Measurements from ENCODE around the gene ZNF565.
A peak's percentile ranks its signal among the peaks of the same experiment; 100 is the strongest.
"Not testable (repeated sequence)": the region's sequence is repeated elsewhere in the genome, so short reads cannot be mapped to it uniquely, and the experiment has no call there.

The ZNF565 gene

GRCh38 chr19:36149673-36150406 is 64.6 kb downstream of the ZNF565 start:
- DNase-seq (ENCODE audit: low read depth), result no peak

GRCh38 chr19:36144624-36145023 is 69.8 kb downstream of the ZNF565 start:
- no peak for DNase-seq (ENCODE audit: low read depth)

- no peak for DNase-seq (ENCODE audit: low read depth)
These were observed 72.0 kb downstream of the ZNF565 start for GRCh38 chr19:36142496-36142895.

- DNase-seq (ENCODE audit: low read depth), result no peak
These were observed 72.4 kb downstream of the ZNF565 start for GRCh38 chr19:36142046-36142445.

- peak; percentile 83 for DNase-seq (ENCODE audit: low read depth)
These were observed 73.2 kb downstream of the ZNF565 start for GRCh38 chr19:36141039-36141927.

GRCh38 chr19:36140304-36141038 is 74.0 kb downstream of the ZNF565 start:
- DNase-seq (ENCODE audit: low read depth), result no peak

- DNase-seq (ENCODE audit: low read depth), result peak; percentile 88
These were observed 74.8 kb downstream of the ZNF565 start, which contains the start of gene CAPNS1 for GRCh38 chr19:36139473-36140303. CAPNS1 (plus strand) TSS chr19:36140066; CDS start chr19:36141012, 946 bp downstream.

GRCh38 chr19:36139120-36139472 is 75.4 kb downstream of the ZNF565 start:
- DNase-seq (ENCODE audit: low read depth), result no peak

GRCh38 chr19:36136964-36137686 is 77.3 kb downstream of the ZNF565 start:
- no peak for DNase-seq (ENCODE audit: low read depth)

GRCh38 chr19:36134867-36135266 is 79.6 kb downstream of the ZNF565 start:
- not testable (repeated sequence) for DNase-seq (ENCODE audit: low read depth)

Data from stimulated activated CD8-positive, alpha-beta memory T cell treated with anti-CD3 and anti-CD28 coated beads, Interleukin-15, amount 100 ng/mL, for 24 hours (primary cell).